ENCODE results near the gene ROCK2. TPM values are rescaled to one million over a fixed set of nuclear protein-coding genes. Genes with fewer than 3 reads are reported as not detected.

Gene ROCK2
- total RNA-seq, 1 experiment from 2014 or later: 64.4 TPM

DNA sequence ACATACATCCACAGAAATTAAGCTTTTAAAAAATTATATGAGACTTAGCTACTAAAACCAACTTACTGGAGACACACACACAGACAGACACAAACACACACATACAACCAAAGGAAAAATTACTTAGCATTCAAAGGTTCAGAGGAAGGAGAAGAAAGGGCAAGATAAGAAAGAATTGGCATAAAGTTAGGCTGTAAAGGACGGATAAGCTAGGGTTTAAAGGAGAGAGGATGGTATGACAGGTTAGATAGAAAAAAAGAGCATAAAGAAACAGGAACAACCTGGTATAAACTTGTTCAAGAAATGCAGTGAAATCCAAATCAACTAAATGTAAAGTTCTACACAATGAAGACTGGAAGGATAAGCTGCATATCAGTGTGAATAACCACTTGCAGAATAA is 115.7 kb downstream of the ROCK2 start:
- Histone ChIP-seq H3K9me3 (no peaks in the 10 kb centered on the region), H3K4me1 (no peaks in the 10 kb centered on the region), H3K36me3 (ENCODE audit: control insufficient read depth, insufficient read depth, low read length) (no peaks in the 10 kb centered on the region), H3K4me3 (ENCODE audit: low read depth, low read length) (no peak overlapping the region), H3K27me3 (replicated peaks; ENCODE audit: control insufficient read depth, insufficient read depth, low read length) (no peaks in the 10 kb centered on the region)
- Mint-ChIP-seq H3K9me3 (ENCODE audit: unreplicated experiment) (no peaks in the 10 kb centered on the region), H3K4me3 (ENCODE audit: unreplicated experiment) (no peak overlapping the region), H3K27me3 (ENCODE audit: insufficient read depth, unreplicated experiment) (no peaks in the 10 kb centered on the region), H3K27ac (ENCODE audit: unreplicated experiment) (no peak overlapping the region), H3K4me1 (ENCODE audit: low read depth, unreplicated experiment) (no peaks in the 10 kb centered on the region), H3K36me3 (ENCODE audit: insufficient read depth, unreplicated experiment) (peaks cover 41% of the 10 kb centered on the region)
- TF ChIP-seq CTCF (IDR thresholded peaks at IDR 0.05; ENCODE audit: insufficient read depth in 1 of 2, low read depth in 1 of 2, low read length in 1 of 2, severe bottlenecking in 1 of 2, unreplicated experiment in 1 of 2): no peak
- ChIA-PET CTCF (no interaction called here), POLR2A (no interaction called here)
- no peak for DNase-seq
- no TSS peak for BruUV-seq (replicated peaks)
- intact Hi-C loops (cut with micrococcal nuclease; ENCODE audit: unreplicated experiment): loop anchor here (5.0 kb wide), 1 partner anchor 96 kb away; a partner anchor contains a TSS

- no peaks in the 10 kb centered on the region for H3K4me1 Mint-ChIP-seq (ENCODE audit: low read depth, unreplicated experiment)
- CTCF ChIA-PET: no interaction called here
- H3K36me3 Mint-ChIP-seq (ENCODE audit: insufficient read depth, unreplicated experiment): peaks cover 47% of the 10 kb centered on the region
- H3K4me3 ChIP-seq (ENCODE audit: low read depth, low read length): no peak overlapping the region
- no peaks in the 10 kb centered on the region for H3K9me3 ChIP-seq
- H3K4me3 Mint-ChIP-seq (ENCODE audit: unreplicated experiment): no peak overlapping the region
- no peaks in the 10 kb centered on the region for H3K36me3 ChIP-seq (ENCODE audit: control insufficient read depth, insufficient read depth, low read length)
- DNase-seq: no peak
- no peak overlapping the region for H3K27ac Mint-ChIP-seq (ENCODE audit: unreplicated experiment)
- no peaks in the 10 kb centered on the region for H3K27me3 Mint-ChIP-seq (ENCODE audit: insufficient read depth, unreplicated experiment)
- POLR2A ChIA-PET: no interaction called here
- intact Hi-C loops (cut with micrococcal nuclease; ENCODE audit: unreplicated experiment): loop anchor here (5.0 kb wide), 1 partner anchor 95 kb away; a partner anchor contains a TSS
- H3K9me3 Mint-ChIP-seq (ENCODE audit: unreplicated experiment): no peaks in the 10 kb centered on the region
- no TSS peak for BruUV-seq (replicated peaks)
- TF ChIP-seq CTCF (IDR thresholded peaks at IDR 0.05; ENCODE audit: insufficient read depth in 1 of 2, low read depth in 1 of 2, low read length in 1 of 2, severe bottlenecking in 1 of 2, unreplicated experiment in 1 of 2): no peak
- H3K4me1 ChIP-seq: no peaks in the 10 kb centered on the region
- no peaks in the 10 kb centered on the region for H3K27me3 ChIP-seq (replicated peaks; ENCODE audit: control insufficient read depth, insufficient read depth, low read length)
These were observed 116.8 kb downstream of the ROCK2 start for GRCh38 chr2:11227595-11227994.

- Mint-ChIP-seq H3K36me3 (ENCODE audit: insufficient read depth, unreplicated experiment) (peaks cover 51% of the 10 kb centered on the region), H3K4me1 (ENCODE audit: low read depth, unreplicated experiment) (no peaks in the 10 kb centered on the region), H3K27me3 (ENCODE audit: insufficient read depth, unreplicated experiment) (no peaks in the 10 kb centered on the region), H3K27ac (ENCODE audit: unreplicated experiment) (no peak overlapping the region), H3K4me3 (ENCODE audit: unreplicated experiment) (no peak overlapping the region), H3K9me3 (ENCODE audit: unreplicated experiment) (no peaks in the 10 kb centered on the region)
- no peak for DNase-seq
- Histone ChIP-seq H3K4me3 (ENCODE audit: low read depth, low read length) (no peak overlapping the region), H3K36me3 (ENCODE audit: control insufficient read depth, insufficient read depth, low read length) (no peaks in the 10 kb centered on the region), H3K27me3 (replicated peaks; ENCODE audit: control insufficient read depth, insufficient read depth, low read length) (no peaks in the 10 kb centered on the region), H3K4me1 (no peaks in the 10 kb centered on the region), H3K9me3 (no peaks in the 10 kb centered on the region)
- no TSS peak for BruUV-seq (replicated peaks)
- CTCF ChIA-PET: no interaction called here
- intact Hi-C loops (cut with micrococcal nuclease; ENCODE audit: unreplicated experiment): loop anchor here (5.0 kb wide), 1 partner anchor 93 kb away; a partner anchor contains a TSS
- TF ChIP-seq CTCF (IDR thresholded peaks at IDR 0.05; ENCODE audit: insufficient read depth in 1 of 2, low read depth in 1 of 2, low read length in 1 of 2, severe bottlenecking in 1 of 2, unreplicated experiment in 1 of 2): no peak
- POLR2A ChIA-PET: no interaction called here
These were observed 119.5 kb downstream of the ROCK2 start for GRCh38 chr2:11224887-11225286.
